GM23248 (cell line): Measurements from ENCODE around the gene EHMT1.

ENCODE experiments used
- EZH2 ChIP-seq: fragments of 200-600 bp; sonication (generic); IDR thresholded peaks from 2 replicates; pipeline ENCODE4 v1.6.1; 2018; ENCODE audit warnings: antibody characterized with exemption, mild to moderate bottlenecking; ENCODE audit not compliant: insufficient read depth, poor library complexity, severe bottlenecking
- EZH2phosphoT487 ChIP-seq: fragments of 200-600 bp; sonication (generic); IDR thresholded peaks from 2 replicates; pipeline ENCODE4 v1.6.1; 2018; ENCODE audit warnings: antibody characterized with exemption, moderate library complexity, mild to moderate bottlenecking, low read depth; ENCODE audit not compliant: insufficient read depth

DNA sequence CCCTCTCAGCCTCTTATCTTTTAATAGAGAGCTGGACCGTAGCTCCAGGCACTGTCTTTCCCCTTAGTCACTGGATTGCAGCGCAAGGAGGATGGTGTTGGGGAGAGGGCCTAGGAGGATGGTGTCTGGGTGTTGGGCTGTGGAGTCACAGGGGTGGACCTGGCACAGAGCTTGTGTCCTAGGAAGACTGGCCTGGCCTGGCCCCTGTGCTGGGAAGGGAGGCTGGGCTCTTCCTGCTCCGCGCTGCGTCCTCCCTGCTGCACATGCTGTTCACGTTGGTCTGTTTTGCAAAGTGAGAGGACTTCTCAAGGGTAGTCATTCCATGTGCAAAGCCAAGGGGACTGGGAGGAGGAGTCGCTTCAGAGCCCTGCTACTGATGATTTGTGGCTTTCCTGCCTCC is 123.9 kb downstream of the EHMT1 start:
- TF ChIP-seq EZH2phosphoT487 (no peak), EZH2 (no peak)
